Measurements from ENCODE around the gene PRKCZ.

The PRKCZ gene

DNA sequence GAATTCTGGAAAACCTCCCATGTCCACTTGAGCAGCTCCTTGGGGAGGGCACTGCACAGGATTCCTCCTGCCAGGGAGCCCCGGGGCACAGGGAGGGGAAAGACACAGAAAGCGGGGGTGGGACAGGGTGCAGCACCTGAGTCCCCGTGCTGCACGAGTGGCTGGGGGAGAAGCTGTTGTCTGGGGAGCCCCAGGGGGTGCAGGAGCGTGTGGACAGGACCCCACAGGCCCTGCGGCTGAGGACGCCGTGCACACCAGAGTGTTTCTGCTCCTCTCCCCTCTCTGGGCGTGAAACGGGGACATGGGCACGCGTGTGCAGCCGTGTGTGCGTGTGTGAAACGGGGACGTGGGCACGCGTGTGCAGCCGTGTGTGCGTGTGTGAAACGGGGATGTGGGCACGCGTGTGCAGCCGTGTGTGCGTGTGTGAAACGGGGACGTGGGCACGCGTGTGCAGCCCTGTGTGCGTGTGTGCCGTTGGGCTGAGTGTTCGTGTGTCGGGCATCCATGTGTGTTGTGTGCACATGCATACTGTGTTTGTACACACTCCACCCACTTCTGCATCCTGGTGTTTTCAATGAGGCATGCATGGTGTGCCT is 122.4 kb downstream of the PRKCZ start:
- Histone ChIP-seq H3K27me3 (ENCODE audit: low read depth, low read length) (no peaks in the 10 kb centered on the region), H3K9me3 (ENCODE audit: insufficient read depth, low read length) (no peaks in the 10 kb centered on the region), H2AFZ (ENCODE audit: low read depth, low read length) (no peak overlapping the region), H3K9ac (ENCODE audit: low read length) (no peak overlapping the region), H3K4me2 (ENCODE audit: low read length) (no peak overlapping the region), H3K4me3 (ENCODE audit: low read length) (no peak overlapping the region), H3K36me3 (replicated peaks; ENCODE audit: low read depth, low read length) (no peaks in the 10 kb centered on the region), H3K27ac (ENCODE audit: low read length) (no peak overlapping the region), H4K20me1 (ENCODE audit: insufficient read depth, low read length) (no peaks in the 10 kb centered on the region), H3K4me1 (ENCODE audit: low read length) (no peaks in the 10 kb centered on the region), H3K79me2 (ENCODE audit: low read length) (no peaks in the 10 kb centered on the region)
- no peak for TF ChIP-seq EZH2phosphoT487 (IDR thresholded peaks at IDR 0.05; ENCODE audit: low read depth)
- TF ChIP-seq, protein P1, sequence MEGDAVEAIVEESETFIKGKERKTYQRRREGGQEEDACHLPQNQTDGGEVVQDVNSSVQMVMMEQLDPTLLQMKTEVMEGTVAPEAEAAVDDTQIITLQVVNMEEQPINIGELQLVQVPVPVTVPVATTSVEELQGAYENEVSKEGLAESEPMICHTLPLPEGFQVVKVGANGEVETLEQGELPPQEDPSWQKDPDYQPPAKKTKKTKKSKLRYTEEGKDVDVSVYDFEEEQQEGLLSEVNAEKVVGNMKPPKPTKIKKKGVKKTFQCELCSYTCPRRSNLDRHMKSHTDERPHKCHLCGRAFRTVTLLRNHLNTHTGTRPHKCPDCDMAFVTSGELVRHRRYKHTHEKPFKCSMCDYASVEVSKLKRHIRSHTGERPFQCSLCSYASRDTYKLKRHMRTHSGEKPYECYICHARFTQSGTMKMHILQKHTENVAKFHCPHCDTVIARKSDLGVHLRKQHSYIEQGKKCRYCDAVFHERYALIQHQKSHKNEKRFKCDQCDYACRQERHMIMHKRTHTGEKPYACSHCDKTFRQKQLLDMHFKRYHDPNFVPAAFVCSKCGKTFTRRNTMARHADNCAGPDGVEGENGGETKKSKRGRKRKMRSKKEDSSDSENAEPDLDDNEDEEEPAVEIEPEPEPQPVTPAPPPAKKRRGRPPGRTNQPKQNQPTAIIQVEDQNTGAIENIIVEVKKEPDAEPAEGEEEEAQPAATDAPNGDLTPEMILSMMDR (IDR thresholded peaks at IDR 0.05; ENCODE audit: low read depth, low read length): no peak

DNA sequence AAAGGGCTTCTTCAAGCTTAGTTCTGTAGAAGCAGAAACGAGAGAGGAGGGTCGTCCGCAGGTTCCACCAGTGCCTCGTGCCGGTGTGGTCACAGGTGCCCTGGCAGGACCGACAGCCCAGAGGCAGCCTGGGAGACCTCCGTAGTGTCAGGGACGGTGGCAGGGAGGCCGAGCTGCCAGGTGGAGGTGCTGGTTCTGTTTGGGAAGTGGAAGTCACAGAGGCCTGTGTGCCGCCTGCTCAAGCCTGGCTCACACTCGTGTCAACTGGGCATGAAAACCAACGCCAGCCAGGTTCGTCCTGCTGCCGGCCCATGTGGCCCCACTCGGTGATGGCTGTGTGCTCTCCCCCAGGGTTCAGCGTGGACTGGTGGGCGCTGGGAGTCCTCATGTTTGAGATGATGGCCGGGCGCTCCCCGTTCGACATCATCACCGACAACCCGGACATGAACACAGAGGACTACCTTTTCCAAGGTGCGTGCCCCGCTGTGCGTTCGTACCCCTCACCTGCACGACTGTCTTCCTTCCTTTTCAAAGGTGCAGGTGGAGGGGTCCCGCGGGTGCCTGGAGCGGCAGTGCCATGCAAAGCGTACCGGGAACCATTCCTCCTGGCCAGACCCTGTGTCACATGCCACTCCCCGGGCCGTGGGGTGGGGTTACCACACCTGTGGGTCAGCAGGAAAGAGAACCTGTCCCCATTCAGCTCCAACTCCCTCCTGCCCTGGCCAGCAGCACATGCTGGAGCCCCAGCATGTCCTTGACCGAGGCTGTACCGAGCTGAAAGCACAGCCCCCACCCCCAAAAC is 123.5 kb downstream of the PRKCZ start:
- Histone ChIP-seq H3K9me3 (ENCODE audit: insufficient read depth, low read length) (no peaks in the 10 kb centered on the region), H3K4me1 (ENCODE audit: low read length) (no peaks in the 10 kb centered on the region), H3K4me3 (ENCODE audit: low read length) (no peak overlapping the region), H3K27me3 (ENCODE audit: low read depth, low read length) (no peaks in the 10 kb centered on the region), H3K79me2 (ENCODE audit: low read length) (no peaks in the 10 kb centered on the region), H3K36me3 (replicated peaks; ENCODE audit: low read depth, low read length) (no peaks in the 10 kb centered on the region), H3K4me2 (ENCODE audit: low read length) (no peak overlapping the region), H3K9ac (ENCODE audit: low read length) (no peak overlapping the region), H4K20me1 (ENCODE audit: insufficient read depth, low read length) (no peaks in the 10 kb centered on the region), H2AFZ (ENCODE audit: low read depth, low read length) (no peak overlapping the region), H3K27ac (ENCODE audit: low read length) (no peak overlapping the region)
- TF ChIP-seq, protein P1 (IDR thresholded peaks at IDR 0.05; ENCODE audit: low read depth, low read length): no peak
- no peak for TF ChIP-seq EZH2phosphoT487 (IDR thresholded peaks at IDR 0.05; ENCODE audit: low read depth)

- H3K4me1 ChIP-seq (ENCODE audit: low read length): no peaks in the 10 kb centered on the region
- H3K9me3 ChIP-seq (ENCODE audit: insufficient read depth, low read length): no peaks in the 10 kb centered on the region
- 0 out of 2 replicates have a peak overlapping the region, but pooled peaks have one; percentile 18 for H3K4me2 ChIP-seq (ENCODE audit: low read length)
- H3K36me3 ChIP-seq (replicated peaks; ENCODE audit: low read depth, low read length): no peaks in the 10 kb centered on the region
- H3K27ac ChIP-seq (ENCODE audit: low read length): no peak overlapping the region
- H4K20me1 ChIP-seq (ENCODE audit: insufficient read depth, low read length): no peaks in the 10 kb centered on the region
- no peak overlapping the region for H3K9ac ChIP-seq (ENCODE audit: low read length)
- H3K27me3 ChIP-seq (ENCODE audit: low read depth, low read length): no peaks in the 10 kb centered on the region
- no peak overlapping the region for H3K4me3 ChIP-seq (ENCODE audit: low read length)
- no peak for TF ChIP-seq EZH2phosphoT487 (IDR thresholded peaks at IDR 0.05; ENCODE audit: low read depth)
- TF ChIP-seq, protein P1 (IDR thresholded peaks at IDR 0.05; ENCODE audit: low read depth, low read length): peak; percentile 86
- H3K79me2 ChIP-seq (ENCODE audit: low read length): no peaks in the 10 kb centered on the region
- H2AFZ ChIP-seq (ENCODE audit: low read depth, low read length): no peak overlapping the region
Measured at GRCh38 chr1:2174348-2175054, 124.3 kb downstream of the PRKCZ start.

- Histone ChIP-seq H3K79me2 (ENCODE audit: low read length) (no peaks in the 10 kb centered on the region), H3K4me1 (ENCODE audit: low read length) (no peaks in the 10 kb centered on the region), H4K20me1 (ENCODE audit: insufficient read depth, low read length) (no peaks in the 10 kb centered on the region), H3K36me3 (replicated peaks; ENCODE audit: low read depth, low read length) (no peaks in the 10 kb centered on the region), H2AFZ (ENCODE audit: low read depth, low read length) (no peak overlapping the region), H3K27ac (ENCODE audit: low read length) (no peak overlapping the region), H3K27me3 (ENCODE audit: low read depth, low read length) (no peaks in the 10 kb centered on the region), H3K4me2 (ENCODE audit: low read length) (no peak overlapping the region), H3K9me3 (ENCODE audit: insufficient read depth, low read length) (no peaks in the 10 kb centered on the region), H3K9ac (ENCODE audit: low read length) (no peak overlapping the region), H3K4me3 (ENCODE audit: low read length) (no peak overlapping the region)
- TF ChIP-seq, protein P1 (IDR thresholded peaks at IDR 0.05; ENCODE audit: low read depth, low read length): no peak
- TF ChIP-seq EZH2phosphoT487 (IDR thresholded peaks at IDR 0.05; ENCODE audit: low read depth): no peak
Measured at GRCh38 chr1:2175055-2175414, 124.8 kb downstream of the PRKCZ start.

All from OCI-LY3 (cell line).